GM23248 (cell line): ENCODE data around the gene PARS2. TPM values are rescaled to one million over a fixed set of nuclear protein-coding genes. Genes with fewer than 3 reads are reported as not detected.

Source experiments
- DNase-seq: peaks from one replicate; pipeline ENCODE4 v3.0.0-alpha.2; 2015
- H2AFZ ChIP-seq: fragments of 200-600 bp; sonication (generic); 2 replicates; pipeline ENCODE4 v1.6.1; 2016; ENCODE audit warnings: antibody characterized with exemption
- H3F3A ChIP-seq: fragments of 200-600 bp; sonication (generic); 2 replicates; pipeline ENCODE4 v1.6.1; 2016; ENCODE audit warnings: mild to moderate bottlenecking, antibody characterized with exemption, mixed run types; ENCODE audit not compliant: insufficient read depth
- H3K27ac ChIP-seq: fragments of 200-600 bp; sonication (generic); 2 replicates; pipeline ENCODE4 v1.5.1; 2016; ENCODE audit warnings: mild to moderate bottlenecking
- H3K27me3 ChIP-seq: fragments of 200-600 bp; sonication (generic); replicated peaks from 2 replicates; pipeline ENCODE4 v1.6.1; 2016; ENCODE audit warnings: mild to moderate bottlenecking; ENCODE audit not compliant: insufficient read depth
- H3K36me3 ChIP-seq: fragments of 200-600 bp; sonication (generic); 2 replicates; pipeline ENCODE4 v1.6.1; 2016; ENCODE audit warnings: low read depth, mild to moderate bottlenecking
- H3K4me1 ChIP-seq: fragments of 200-600 bp; sonication (generic); 2 replicates; pipeline ENCODE4 v1.6.1; 2016; ENCODE audit warnings: mild to moderate bottlenecking; ENCODE audit not compliant: insufficient read depth
- H3K4me2 ChIP-seq: fragments of 200-600 bp; sonication (generic); one replicate; pipeline ENCODE4 v1.6.1; 2016; ENCODE audit warnings: mild to moderate bottlenecking; ENCODE audit not compliant: unreplicated experiment
- H3K4me3 ChIP-seq: fragments of 200-600 bp; sonication (generic); 2 replicates; pipeline ENCODE4 v1.5.1; 2016; ENCODE audit warnings: mild to moderate bottlenecking
- H3K79me2 ChIP-seq: fragments of 200-600 bp; sonication (generic); 2 replicates; pipeline ENCODE4 v1.6.1; 2016; ENCODE audit warnings: mild to moderate bottlenecking; ENCODE audit not compliant: insufficient read depth
- H3K9ac ChIP-seq: fragments of 200-600 bp; sonication (generic); 2 replicates; pipeline ENCODE4 v1.6.1; 2016; ENCODE audit warnings: mild to moderate bottlenecking
- H3K9me2 ChIP-seq: fragments of 200-600 bp; sonication (generic); 2 replicates; pipeline ENCODE4 v1.6.1; 2016; ENCODE audit warnings: mixed run types, mild to moderate bottlenecking, moderate library complexity; ENCODE audit not compliant: insufficient read depth
- H3K9me3 ChIP-seq: fragments of 200-600 bp; sonication (generic); one replicate; pipeline ENCODE4 v1.6.1; 2017; ENCODE audit warnings: low read depth
- H4K20me1 ChIP-seq: fragments of 200-600 bp; sonication (generic); 2 replicates; pipeline ENCODE4 v1.6.0; 2016; ENCODE audit not compliant: insufficient read depth
- EZH2 ChIP-seq: fragments of 200-600 bp; sonication (generic); IDR thresholded peaks from 2 replicates; pipeline ENCODE4 v1.6.1; 2018; ENCODE audit warnings: antibody characterized with exemption, mild to moderate bottlenecking; ENCODE audit not compliant: insufficient read depth, poor library complexity, severe bottlenecking
- EZH2phosphoT487 ChIP-seq: fragments of 200-600 bp; sonication (generic); IDR thresholded peaks from 2 replicates; pipeline ENCODE4 v1.6.1; 2018; ENCODE audit warnings: antibody characterized with exemption, moderate library complexity, mild to moderate bottlenecking, low read depth; ENCODE audit not compliant: insufficient read depth
- WGBS, 2 experiments: methylation state at CpG; one replicate each; pipeline ENCODE4 v1.1.6; 2015 to 2017; ENCODE audit warnings: low lambda C conversion rate in 2 of 2, low coverage in 1 of 2; ENCODE audit errors: missing lambda C conversion rate in 2 of 2; 5-methylcytosine and 5-hydroxymethylcytosine counted together
- in situ Hi-C: fragments of 300-500 bp; cut with MboI; formaldehyde crosslinking; loops from 2 replicates; pipeline ENCODE4 v1.15.0; 2020
- polyA plus RNA-seq: library from polyadenylated mRNA; unstranded; fragments of >200 nt; fragmentation: Nextera tagmentation; extraction: Ambion mirVana; gene quantifications from 2 replicates; pipeline ENCODE4 v1.2.1, GENCODE V29; 2016
- total RNA-seq: library from RNA; depleted of rRNA; stranded (reverse); fragments of >200 nt; shearing (Covaris generic); gene quantifications from 2 replicates; pipeline ENCODE4 v1.2.3, GENCODE V29; 2014; rRNA removed

Gene PARS2
- total RNA-seq (3.0 and 5.0 TPM in 2 replicates), polyA plus RNA-seq (4.1 and 5.2 TPM in 2 replicates)

GRCh38 chr1:54764133-54764921 is at the start of gene PARS2:
Gene PARS2, minus strand, starts transcription at chr1:54764523. Its CDS starts 5,362 bp downstream, at chr1:54759161.
- H3K27ac ChIP-seq: peak within 1 kb of the TSS; percentile 66
- H3K4me2 ChIP-seq: peak within 1 kb of the TSS; percentile 82
- TF ChIP-seq EZH2: no peak
- TF ChIP-seq EZH2phosphoT487: no peak
- no peaks in the 10 kb centered on the region for H3K9me2 ChIP-seq
- peak; percentile 100 for DNase-seq
- H3K4me1 ChIP-seq: peaks cover 11% of the 10 kb centered on the region; the same call in 1 of the 2 replicates
- H3K36me3 ChIP-seq: no peaks in the 10 kb centered on the region
- 1% methylated on average over 52 to 56 of the region's 57 CpGs for WGBS, 2 experiments
- in situ Hi-C loops: no loop called here
- no peaks in the 10 kb centered on the region for H4K20me1 ChIP-seq
- peak within 1 kb of the TSS; percentile 98 for H2AFZ ChIP-seq
- H3K27me3 ChIP-seq: no peaks in the 10 kb centered on the region
- peak within 1 kb of the TSS; percentile 87 for H3K9ac ChIP-seq
- H3K4me3 ChIP-seq: peak within 1 kb of the TSS; percentile 84
- no peaks in the 10 kb centered on the region for H3F3A ChIP-seq
- H3K9me3 ChIP-seq: no peaks in the 10 kb centered on the region
- peaks cover 28% of the 10 kb centered on the region for H3K79me2 ChIP-seq

DNA sequence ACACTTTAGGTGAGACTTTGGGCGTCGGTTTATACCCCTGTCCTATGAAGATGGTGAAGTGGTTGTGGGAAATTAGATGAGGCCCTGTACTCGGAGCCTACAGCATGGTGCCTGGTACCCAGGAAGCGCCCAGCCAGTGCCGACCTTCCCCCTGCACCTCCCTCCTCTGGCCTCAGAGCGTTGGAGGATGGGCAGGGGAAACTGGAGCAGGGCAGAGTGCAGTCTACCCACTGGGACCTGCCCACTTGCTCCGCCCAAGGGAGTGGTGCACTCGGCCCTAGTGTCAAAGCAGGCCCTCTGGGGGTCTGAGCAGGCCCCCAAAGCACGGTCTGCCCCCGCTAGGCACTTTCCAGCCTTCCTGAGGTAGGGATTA is 49.8 kb upstream of the PARS2 start:
- Histone ChIP-seq H3K9me3 (no peaks in the 10 kb centered on the region), H3K4me1 (no peaks in the 10 kb centered on the region), H3K36me3 (no peaks in the 10 kb centered on the region), H3K27ac (no peak overlapping the region), H3K27me3 (peaks cover 5% of the 10 kb centered on the region; the same call in 1 of the 2 replicates), H3K9me2 (no peaks in the 10 kb centered on the region), H3K4me2 (no peak overlapping the region), H3F3A (no peaks in the 10 kb centered on the region), H2AFZ (no peak overlapping the region), H4K20me1 (no peaks in the 10 kb centered on the region), H3K4me3 (no peak overlapping the region), H3K79me2 (no peaks in the 10 kb centered on the region), H3K9ac (no peak overlapping the region)
- WGBS, 2 experiments: 49 to 57% methylated on average over 10 of the region's 10 CpGs
- no peak for DNase-seq
- in situ Hi-C loops: loop anchor here (25.0 kb wide), 1 partner anchor 702 kb away; no protein-coding TSS in a partner anchor
- TF ChIP-seq EZH2 (no peak), EZH2phosphoT487 (no peak)

- in situ Hi-C loops: loop anchor here (25.0 kb wide), 1 partner anchor 701 kb away; no protein-coding TSS in a partner anchor
- 77 to 78% methylated on average over 12 to 13 of the region's 13 CpGs for WGBS, 2 experiments
Measured at GRCh38 chr1:54813485-54814125, 49.3 kb upstream of the PARS2 start.

DNA sequence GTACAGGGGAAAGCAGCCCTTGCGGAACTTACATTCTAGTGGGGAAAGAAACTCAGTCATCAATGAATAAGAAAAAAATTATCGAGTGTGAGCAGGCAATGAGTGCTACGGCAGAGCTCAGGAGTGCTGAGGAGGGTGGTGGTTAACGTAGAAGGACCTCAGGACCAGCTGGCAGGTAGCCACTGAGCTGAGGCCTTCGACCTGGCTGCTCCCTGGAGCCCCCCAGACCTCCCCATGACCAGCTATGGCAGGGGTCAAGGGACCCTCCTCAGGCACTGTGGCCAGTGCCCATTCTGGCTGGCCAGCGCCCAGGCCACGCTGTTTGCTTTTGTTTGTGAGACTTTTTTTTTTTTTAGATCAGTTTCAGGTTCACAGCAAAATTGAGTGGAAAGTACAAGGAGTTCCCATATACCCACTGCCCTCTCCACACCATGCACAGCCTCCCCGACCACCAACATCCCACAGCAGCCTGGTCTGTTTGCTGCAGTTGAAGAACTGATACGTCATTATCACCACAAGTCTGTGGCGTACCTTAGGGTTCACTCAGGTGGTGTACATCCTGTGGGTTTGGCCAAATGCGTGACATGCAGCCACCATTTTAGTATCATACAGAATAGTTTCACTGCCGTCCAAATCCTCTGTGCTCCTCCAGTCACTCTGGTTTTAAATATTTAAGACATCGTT is 48.6 kb upstream of the PARS2 start:
- DNase-seq: no peak
- H3K9me3 ChIP-seq: no peaks in the 10 kb centered on the region
- H3K4me1 ChIP-seq: no peaks in the 10 kb centered on the region
- H2AFZ ChIP-seq: no peak overlapping the region
- H3K27me3 ChIP-seq: peaks cover 2% of the 10 kb centered on the region; the same call in 1 of the 2 replicates
- no peaks in the 10 kb centered on the region for H3K79me2 ChIP-seq
- H3K36me3 ChIP-seq: no peaks in the 10 kb centered on the region
- H3K4me2 ChIP-seq: no peak overlapping the region
- 69 to 71% methylated on average over 12 to 13 of the region's 13 CpGs for WGBS, 2 experiments
- H3K9ac ChIP-seq: no peak overlapping the region
- H3K9me2 ChIP-seq: no peaks in the 10 kb centered on the region
- no peak overlapping the region for H3K27ac ChIP-seq
- no peaks in the 10 kb centered on the region for H4K20me1 ChIP-seq
- in situ Hi-C loops: loop anchor here (25.0 kb wide), 1 partner anchor 701 kb away; no protein-coding TSS in a partner anchor
- no peak overlapping the region for H3K4me3 ChIP-seq
- no peaks in the 10 kb centered on the region for H3F3A ChIP-seq
- TF ChIP-seq EZH2phosphoT487: no peak
- TF ChIP-seq EZH2: no peak

More at GRCh38 chr1:54813485-54814125, 49.3 kb upstream of the PARS2 start:
- TF ChIP-seq EZH2 (no peak), EZH2phosphoT487 (no peak)
- Histone ChIP-seq H3K9me3 (no peaks in the 10 kb centered on the region), H3K9ac (no peak overlapping the region), H3K27ac (no peak overlapping the region), H3K79me2 (no peaks in the 10 kb centered on the region), H3K36me3 (no peaks in the 10 kb centered on the region), H4K20me1 (no peaks in the 10 kb centered on the region), H3K9me2 (no peaks in the 10 kb centered on the region), H3K4me2 (no peak overlapping the region), H3K27me3 (peaks cover 5% of the 10 kb centered on the region; the same call in 1 of the 2 replicates), H3K4me3 (no peak overlapping the region), H3K4me1 (no peaks in the 10 kb centered on the region), H3F3A (no peaks in the 10 kb centered on the region), H2AFZ (no peak overlapping the region)
- DNase-seq: no peak
